WTC11 (cell line): ENCODE results near the gene HHIPL1. TPM values are rescaled to one million over a fixed set of nuclear protein-coding genes. Genes with fewer than 3 reads are reported as not detected.
A peak's percentile ranks its signal among the peaks of the same experiment; 100 is the strongest.

Experiments used
- ATAC-seq: fragments of 200-7000 bp; cut with Tn5 transposase; 2 replicates; pipeline ENCODE4 v1.10.0; 2021; ENCODE audit warnings: mild to moderate bottlenecking, moderate library complexity
- CTCF ChIA-PET: fragments of 300-600 bp; sonication (Branson Sonifier 250); formaldehyde crosslinking; loops from one replicate; lab custom pipeline; 2021; ENCODE audit warnings: antibody characterized with exemption; lab: Charles Lee
- POLR2A ChIA-PET: fragments of 350-600 bp; sonication (Branson Sonifier 250); formaldehyde crosslinking; loops from one replicate; lab custom pipeline; 2021; ENCODE audit warnings: antibody characterized with exemption; lab: Charles Lee
- DNase-seq: peaks from one replicate; pipeline ENCODE4 v3.0.0; 2021; ENCODE audit warnings: low spot score
- H3K27ac Mint-ChIP-seq: 2 replicates; pipeline ENCODE4 v1.8.0; 2021; ENCODE audit warnings: mixed read lengths
- H3K27me3 Mint-ChIP-seq: 2 replicates; pipeline ENCODE4 v1.8.0; 2021; ENCODE audit warnings: low read depth, mild to moderate bottlenecking, moderate library complexity, mixed read lengths
- H3K36me3 Mint-ChIP-seq: 2 replicates; pipeline ENCODE4 v1.8.0; 2021; ENCODE audit warnings: mixed read lengths
- H3K4me1 Mint-ChIP-seq: 2 replicates; pipeline ENCODE4 v1.8.0; 2022; ENCODE audit warnings: mixed read lengths
- H3K4me3 Mint-ChIP-seq: 2 replicates; pipeline ENCODE4 v1.8.0; 2021; ENCODE audit warnings: mild to moderate bottlenecking, moderate library complexity, mixed read lengths
- H3K9me3 Mint-ChIP-seq: 2 replicates; pipeline ENCODE4 v1.8.0; 2021; ENCODE audit warnings: mixed read lengths
- CREB1 ChIP-seq: sonication (generic); formaldehyde crosslinking; IDR thresholded peaks from 2 replicates; pipeline ENCODE4 v1.8.0; 2023; ENCODE audit warnings: mild to moderate bottlenecking, missing genetic modification reagents
- EMX1 ChIP-seq: fragments of 250-450 bp; sonication (Bioruptor Pico); IDR thresholded peaks from 2 replicates; pipeline ENCODE4 v1.8.0; 2021; ENCODE audit warnings: mild to moderate bottlenecking
- FOXK1 ChIP-seq: sonication (generic); formaldehyde crosslinking; IDR thresholded peaks from 2 replicates; pipeline ENCODE4 v1.8.0; 2022; ENCODE audit warnings: mild to moderate bottlenecking, moderate library complexity, missing genetic modification reagents
- FOXP1 ChIP-seq: sonication (generic); formaldehyde crosslinking; IDR thresholded peaks from 2 replicates; pipeline ENCODE4 v1.8.0; 2022; ENCODE audit warnings: missing genetic modification reagents, mild to moderate bottlenecking, moderate library complexity, borderline replicate concordance
- GABPB1 ChIP-seq: sonication (generic); formaldehyde crosslinking; IDR thresholded peaks from 2 replicates; pipeline ENCODE4 v1.8.1; 2023; ENCODE audit warnings: mild to moderate bottlenecking, missing genetic modification reagents
- NFE2L1 ChIP-seq: sonication (generic); formaldehyde crosslinking; IDR thresholded peaks from 2 replicates; pipeline ENCODE4 v1.8.1; 2023; ENCODE audit warnings: missing genetic modification reagents
- NFYB ChIP-seq: sonication (generic); formaldehyde crosslinking; conservative IDR thresholded peaks from 2 replicates; pipeline ENCODE4 v1.8.0; 2022; ENCODE audit warnings: low read depth, missing genetic modification reagents
- NR2C2 ChIP-seq: sonication (generic); formaldehyde crosslinking; IDR thresholded peaks from 2 replicates; pipeline ENCODE4 v1.8.0; 2022; ENCODE audit warnings: mild to moderate bottlenecking, missing genetic modification reagents
- SOX15 ChIP-seq: fragments of 250-450 bp; sonication (Bioruptor Pico); IDR thresholded peaks from 2 replicates; pipeline ENCODE4 v1.9.0; 2021; ENCODE audit warnings: mild to moderate bottlenecking
- USF1 ChIP-seq: sonication (generic); formaldehyde crosslinking; IDR thresholded peaks from 2 replicates; pipeline ENCODE4 v1.8.0; 2022; ENCODE audit warnings: mild to moderate bottlenecking, missing genetic modification reagents
- ZNF121 ChIP-seq: sonication (generic); formaldehyde crosslinking; IDR thresholded peaks from 2 replicates; pipeline ENCODE4 v1.8.0; 2023; ENCODE audit warnings: missing genetic modification reagents
- ZNF232 ChIP-seq: sonication (generic); formaldehyde crosslinking; IDR thresholded peaks from 2 replicates; pipeline ENCODE4 v1.8.0; 2022; ENCODE audit warnings: mild to moderate bottlenecking, missing genetic modification reagents
- ZNF263 ChIP-seq: sonication (generic); formaldehyde crosslinking; IDR thresholded peaks from 2 replicates; pipeline ENCODE4 v1.8.1; 2022; ENCODE audit warnings: low read depth, mild to moderate bottlenecking, moderate library complexity, missing genetic modification reagents
- ZNF396 ChIP-seq: fragments of 250-450 bp; sonication (Bioruptor Pico); IDR thresholded peaks from 2 replicates; pipeline ENCODE4 v1.8.0; 2021; ENCODE audit warnings: mild to moderate bottlenecking, moderate library complexity, borderline replicate concordance
- ZNF416 ChIP-seq: fragments of 250-450 bp; sonication (Bioruptor Pico); IDR thresholded peaks from 2 replicates; pipeline ENCODE4 v1.9.0; 2021; ENCODE audit warnings: mild to moderate bottlenecking, inconsistent platforms
- total RNA-seq: library from RNA; stranded (reverse); gene quantifications from 3 replicates; pipeline ENCODE4 v1.2.3, GENCODE V29; 2021
- TF ChIP-seq, protein P1 (sequence below): sonication (generic); formaldehyde crosslinking; IDR thresholded peaks from 2 replicates; pipeline ENCODE4 v1.8.1; 2023; ENCODE audit warnings: mild to moderate bottlenecking, missing genetic modification reagents, borderline replicate concordance
- TF ChIP-seq, protein P2 (sequence below): fragments of 250-450 bp; sonication (Bioruptor Pico); IDR thresholded peaks from 2 replicates; pipeline ENCODE4 v1.9.0; 2021; ENCODE audit warnings: moderate library complexity, mild to moderate bottlenecking, inconsistent platforms, borderline replicate concordance
- TF ChIP-seq, protein P3 (sequence below): fragments of 250-450 bp; sonication (Bioruptor Pico); IDR thresholded peaks from 2 replicates; pipeline ENCODE4 v1.9.0; 2021; ENCODE audit warnings: mild to moderate bottlenecking, borderline replicate concordance

The HHIPL1 gene
- total RNA-seq, 1 experiment from 2014 or later: 1.5 TPM

GRCh38 chr14:99728231-99728920, 83.4 kb downstream of the HHIPL1 start:
- ATAC-seq (no peak), DNase-seq (peak; percentile 8)
- Mint-ChIP-seq H3K27me3 (no peaks in the 10 kb centered on the region), H3K9me3 (no peaks in the 10 kb centered on the region), H3K4me1 (0 out of 2 replicates have a peak, but pooled peaks cover 2% of the 10 kb centered on the region), H3K4me3 (no peak overlapping the region), H3K36me3 (no peaks in the 10 kb centered on the region), H3K27ac (no peak overlapping the region)
- ChIA-PET POLR2A (no interaction called here), CTCF (interaction anchor here (1.1 kb wide), 1 partner anchor 44 kb away, joined by 4 read pairs; the partner anchor contains the start of gene CYP46A1)
- TF ChIP-seq CREB1 (CRISPR knock-in tag): no peak
- no peak for TF ChIP-seq ZNF232 (CRISPR knock-in tag)
- TF ChIP-seq, protein P1, sequence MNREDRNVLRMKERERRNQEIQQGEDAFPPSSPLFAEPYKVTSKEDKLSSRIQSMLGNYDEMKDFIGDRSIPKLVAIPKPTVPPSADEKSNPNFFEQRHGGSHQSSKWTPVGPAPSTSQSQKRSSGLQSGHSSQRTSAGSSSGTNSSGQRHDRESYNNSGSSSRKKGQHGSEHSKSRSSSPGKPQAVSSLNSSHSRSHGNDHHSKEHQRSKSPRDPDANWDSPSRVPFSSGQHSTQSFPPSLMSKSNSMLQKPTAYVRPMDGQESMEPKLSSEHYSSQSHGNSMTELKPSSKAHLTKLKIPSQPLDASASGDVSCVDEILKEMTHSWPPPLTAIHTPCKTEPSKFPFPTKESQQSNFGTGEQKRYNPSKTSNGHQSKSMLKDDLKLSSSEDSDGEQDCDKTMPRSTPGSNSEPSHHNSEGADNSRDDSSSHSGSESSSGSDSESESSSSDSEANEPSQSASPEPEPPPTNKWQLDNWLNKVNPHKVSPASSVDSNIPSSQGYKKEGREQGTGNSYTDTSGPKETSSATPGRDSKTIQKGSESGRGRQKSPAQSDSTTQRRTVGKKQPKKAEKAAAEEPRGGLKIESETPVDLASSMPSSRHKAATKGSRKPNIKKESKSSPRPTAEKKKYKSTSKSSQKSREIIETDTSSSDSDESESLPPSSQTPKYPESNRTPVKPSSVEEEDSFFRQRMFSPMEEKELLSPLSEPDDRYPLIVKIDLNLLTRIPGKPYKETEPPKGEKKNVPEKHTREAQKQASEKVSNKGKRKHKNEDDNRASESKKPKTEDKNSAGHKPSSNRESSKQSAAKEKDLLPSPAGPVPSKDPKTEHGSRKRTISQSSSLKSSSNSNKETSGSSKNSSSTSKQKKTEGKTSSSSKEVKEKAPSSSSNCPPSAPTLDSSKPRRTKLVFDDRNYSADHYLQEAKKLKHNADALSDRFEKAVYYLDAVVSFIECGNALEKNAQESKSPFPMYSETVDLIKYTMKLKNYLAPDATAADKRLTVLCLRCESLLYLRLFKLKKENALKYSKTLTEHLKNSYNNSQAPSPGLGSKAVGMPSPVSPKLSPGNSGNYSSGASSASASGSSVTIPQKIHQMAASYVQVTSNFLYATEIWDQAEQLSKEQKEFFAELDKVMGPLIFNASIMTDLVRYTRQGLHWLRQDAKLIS (CRISPR knock-in tag): no peak
- no peak for TF ChIP-seq ZNF263 (CRISPR knock-in tag)
- TF ChIP-seq, protein P2, sequence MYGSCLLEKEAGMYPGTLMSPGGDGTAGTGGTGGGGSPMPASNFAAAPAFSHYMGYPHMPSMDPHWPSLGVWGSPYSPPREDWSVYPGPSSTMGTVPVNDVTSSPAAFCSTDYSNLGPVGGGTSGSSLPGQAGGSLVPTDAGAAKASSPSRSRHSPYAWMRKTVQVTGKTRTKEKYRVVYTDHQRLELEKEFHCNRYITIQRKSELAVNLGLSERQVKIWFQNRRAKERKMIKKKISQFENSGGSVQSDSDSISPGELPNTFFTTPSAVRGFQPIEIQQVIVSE (CRISPR knock-in tag): no peak
- TF ChIP-seq NFYB (CRISPR knock-in tag): no peak
- TF ChIP-seq GABPB1 (CRISPR knock-in tag): no peak
- no peak for TF ChIP-seq ZNF396
- no peak for TF ChIP-seq SOX15 (CRISPR knock-in tag)
- TF ChIP-seq FOXK1 (CRISPR knock-in tag): no peak
- no peak for TF ChIP-seq FOXP1

DNA sequence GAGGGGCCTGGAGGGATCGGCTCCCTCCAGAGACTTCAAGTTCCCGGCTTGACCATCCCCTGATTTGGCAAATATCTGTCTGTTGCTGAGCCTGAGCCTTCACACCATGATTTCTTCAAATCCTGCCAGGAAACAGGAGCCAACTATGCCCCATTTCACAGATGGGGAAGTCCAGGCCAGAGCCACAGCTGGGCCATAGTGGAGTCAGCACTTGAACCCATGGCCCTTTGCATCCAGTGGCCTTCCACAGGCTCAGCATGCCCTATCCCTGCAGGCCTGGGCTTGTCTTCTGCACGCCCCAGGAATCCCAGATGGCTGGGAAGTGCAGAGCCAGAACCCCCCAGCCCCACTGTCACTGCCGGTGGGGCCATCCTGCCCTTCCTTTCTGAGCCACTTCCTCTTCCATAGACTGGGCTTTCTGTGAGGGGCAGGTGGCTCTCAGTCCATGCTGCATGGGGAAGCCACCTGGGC, 84.1 kb downstream of the HHIPL1 start:
- Mint-ChIP-seq H3K9me3 (no peaks in the 10 kb centered on the region), H3K36me3 (no peaks in the 10 kb centered on the region), H3K27ac (no peak overlapping the region), H3K4me3 (no peak overlapping the region), H3K4me1 (0 out of 2 replicates have a peak, but pooled peaks cover 2% of the 10 kb centered on the region), H3K27me3 (no peaks in the 10 kb centered on the region)
- ATAC-seq: no peak
- peak; percentile 6 for DNase-seq
- POLR2A ChIA-PET: no interaction called here
- CTCF ChIA-PET: interaction anchor here (0.5 to 2.8 kb wide), 12 partner anchors 9 to 170 kb away, joined by 3 to 22 read pairs (median 7); partner anchors contain the start of genes CYP46A1 and EML1
- no peak for TF ChIP-seq ZNF416 (CRISPR knock-in tag)
- no peak for TF ChIP-seq GABPB1 (CRISPR knock-in tag)
- TF ChIP-seq NFE2L1 (CRISPR knock-in tag): no peak
- TF ChIP-seq EMX1 (CRISPR knock-in tag): no peak
- no peak for TF ChIP-seq NR2C2 (CRISPR knock-in tag)
- TF ChIP-seq, protein P3, sequence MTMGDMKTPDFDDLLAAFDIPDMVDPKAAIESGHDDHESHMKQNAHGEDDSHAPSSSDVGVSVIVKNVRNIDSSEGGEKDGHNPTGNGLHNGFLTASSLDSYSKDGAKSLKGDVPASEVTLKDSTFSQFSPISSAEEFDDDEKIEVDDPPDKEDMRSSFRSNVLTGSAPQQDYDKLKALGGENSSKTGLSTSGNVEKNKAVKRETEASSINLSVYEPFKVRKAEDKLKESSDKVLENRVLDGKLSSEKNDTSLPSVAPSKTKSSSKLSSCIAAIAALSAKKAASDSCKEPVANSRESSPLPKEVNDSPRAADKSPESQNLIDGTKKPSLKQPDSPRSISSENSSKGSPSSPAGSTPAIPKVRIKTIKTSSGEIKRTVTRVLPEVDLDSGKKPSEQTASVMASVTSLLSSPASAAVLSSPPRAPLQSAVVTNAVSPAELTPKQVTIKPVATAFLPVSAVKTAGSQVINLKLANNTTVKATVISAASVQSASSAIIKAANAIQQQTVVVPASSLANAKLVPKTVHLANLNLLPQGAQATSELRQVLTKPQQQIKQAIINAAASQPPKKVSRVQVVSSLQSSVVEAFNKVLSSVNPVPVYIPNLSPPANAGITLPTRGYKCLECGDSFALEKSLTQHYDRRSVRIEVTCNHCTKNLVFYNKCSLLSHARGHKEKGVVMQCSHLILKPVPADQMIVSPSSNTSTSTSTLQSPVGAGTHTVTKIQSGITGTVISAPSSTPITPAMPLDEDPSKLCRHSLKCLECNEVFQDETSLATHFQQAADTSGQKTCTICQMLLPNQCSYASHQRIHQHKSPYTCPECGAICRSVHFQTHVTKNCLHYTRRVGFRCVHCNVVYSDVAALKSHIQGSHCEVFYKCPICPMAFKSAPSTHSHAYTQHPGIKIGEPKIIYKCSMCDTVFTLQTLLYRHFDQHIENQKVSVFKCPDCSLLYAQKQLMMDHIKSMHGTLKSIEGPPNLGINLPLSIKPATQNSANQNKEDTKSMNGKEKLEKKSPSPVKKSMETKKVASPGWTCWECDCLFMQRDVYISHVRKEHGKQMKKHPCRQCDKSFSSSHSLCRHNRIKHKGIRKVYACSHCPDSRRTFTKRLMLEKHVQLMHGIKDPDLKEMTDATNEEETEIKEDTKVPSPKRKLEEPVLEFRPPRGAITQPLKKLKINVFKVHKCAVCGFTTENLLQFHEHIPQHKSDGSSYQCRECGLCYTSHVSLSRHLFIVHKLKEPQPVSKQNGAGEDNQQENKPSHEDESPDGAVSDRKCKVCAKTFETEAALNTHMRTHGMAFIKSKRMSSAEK: no peak
- TF ChIP-seq ZNF121 (CRISPR knock-in tag): no peak
- no peak for TF ChIP-seq USF1 (CRISPR knock-in tag)
